ENCODE measurements around the gene CHAC1. TPM values are rescaled to one million over a fixed set of nuclear protein-coding genes. Genes with fewer than 3 reads are reported as not detected.

Gene CHAC1
- total and polyA plus RNA-seq, 2 of the 13 experiments (the other 11 are each of a cell fraction or from before 2014, with no cell fraction given), result 0.44 TPM; not detected in 1

- TF ChIP-seq AHDC1 (CRISPR knock-in tag; IDR thresholded peaks at IDR 0.05; ENCODE audit: borderline replicate concordance) (no peak), NR2F6 (IDR thresholded peaks at IDR 0.05) (peak; percentile 66), NR2F6 (CRISPR knock-in tag; IDR thresholded peaks at IDR 0.05) (peak; percentile 47), PLRG1 (conservative IDR thresholded peaks at IDR 0.05) (no peak), SRSF1 (optimal IDR thresholded peaks at IDR 0.05; ENCODE audit: low read depth, low read length) (no peak), ZNF296 (CRISPR knock-in tag; conservative IDR thresholded peaks at IDR 0.05) (no peak), JUNB (CRISPR knock-in tag; IDR thresholded peaks at IDR 0.05; ENCODE audit: borderline replicate concordance) (no peak), BCL6 (CRISPR knock-in tag; IDR thresholded peaks at IDR 0.05) (peak; percentile 84), EP300 (IDR thresholded peaks at IDR 0.05; ENCODE audit: low read depth in 2 of 2, low read length in 2 of 2) (0 out of 4 replicates have a peak, but pooled peaks of 1 of the 2 experiments have one; percentile 7), EP300 (CRISPR knock-in tag; IDR thresholded peaks at IDR 0.05; ENCODE audit: borderline replicate concordance) (no peak), ATF4 (CRISPR knock-in tag; IDR thresholded peaks at IDR 0.05) (no peak), ZNF883 (CRISPR knock-in tag; IDR thresholded peaks at IDR 0.05; ENCODE audit: not compliant biosample characterization) (no peak), ZNF383 (CRISPR knock-in tag; IDR thresholded peaks at IDR 0.05; ENCODE audit: borderline replicate concordance) (no peak), TCF7 (IDR thresholded peaks at IDR 0.05; ENCODE audit: low read depth) (no peak), KLF13 (CRISPR knock-in tag; IDR thresholded peaks at IDR 0.05) (no peak), HNF4A (CRISPR knock-in tag; IDR thresholded peaks at IDR 0.05) (peak; percentile 28; the same call in 1 of the 2 replicates), MLX (CRISPR knock-in tag; IDR thresholded peaks at IDR 0.05) (peak; percentile 51; the same call in 1 of the 2 replicates), MZF1 (CRISPR knock-in tag; IDR thresholded peaks at IDR 0.05; ENCODE audit: borderline replicate concordance) (no peak), PAF1 (CRISPR knock-in tag; IDR thresholded peaks at IDR 0.05) (no peak), ZNF850 (CRISPR knock-in tag; conservative IDR thresholded peaks at IDR 0.05) (no peak), ZFP36 (IDR thresholded peaks at IDR 0.05; ENCODE audit: borderline replicate concordance, low read depth, low read length, partially characterized antibody) (no peak), PRMT3 (CRISPR knock-in tag; IDR thresholded peaks at IDR 0.05; ENCODE audit: borderline replicate concordance, low read depth) (no peak), ZMAT5 (CRISPR knock-in tag; IDR thresholded peaks at IDR 0.05; ENCODE audit: borderline replicate concordance, low read depth) (no peak)
Observed at GRCh38 chr15:41001524-41002214, 48.4 kb downstream of the CHAC1 start (continued).
